ENCODE results near the gene CRHR1.

The CRHR1 gene

GRCh38 chr17:45786349-45786748 lies 2.2 kb downstream of the CRHR1 start:
- TF ChIP-seq CTCF (IDR thresholded peaks at IDR 0.05; ENCODE audit: low read depth, low read length, missing control alignments) = no peak

DNA sequence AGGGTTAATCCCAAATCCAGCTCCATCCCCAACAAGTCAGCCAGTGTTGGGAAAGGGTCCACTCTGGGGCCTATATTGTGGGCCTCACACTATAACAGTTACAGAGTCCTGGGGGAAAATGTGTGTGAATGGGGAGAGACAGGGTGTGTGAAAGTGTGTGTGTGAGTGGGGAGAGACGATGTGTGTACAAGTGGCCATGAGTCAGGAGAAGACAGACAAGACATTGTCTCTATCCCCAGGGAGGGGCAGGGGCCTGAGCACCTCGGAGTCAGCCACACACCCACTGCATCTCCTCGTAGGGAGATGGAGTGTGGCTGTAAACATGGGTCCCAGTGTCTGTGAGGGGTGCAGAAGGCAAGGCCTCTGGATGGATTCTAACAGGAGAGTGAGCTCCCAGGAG lies 2.9 kb downstream of the CRHR1 start:
- H3K4me3 ChIP-seq (replicated peaks; ENCODE audit: low read depth, low read length) = no peak overlapping the region
- DNase-seq (ENCODE audit: extremely low read depth, low read depth) = no peak
- no peak for TF ChIP-seq CTCF (IDR thresholded peaks at IDR 0.05; ENCODE audit: low read depth, low read length, missing control alignments)

More at GRCh38 chr17:45786349-45786748, 2.2 kb downstream of the CRHR1 start:
- no peak for DNase-seq (ENCODE audit: extremely low read depth, low read depth)
- no peak overlapping the region for H3K4me3 ChIP-seq (replicated peaks; ENCODE audit: low read depth, low read length)

GRCh38 chr17:45787656-45788055 lies 3.5 kb downstream of the CRHR1 start:
- H3K4me3 ChIP-seq (replicated peaks; ENCODE audit: low read depth, low read length) = no peak overlapping the region
- no peak for DNase-seq (ENCODE audit: extremely low read depth, low read depth)
- TF ChIP-seq CTCF (IDR thresholded peaks at IDR 0.05; ENCODE audit: low read depth, low read length, missing control alignments) = no peak

DNA sequence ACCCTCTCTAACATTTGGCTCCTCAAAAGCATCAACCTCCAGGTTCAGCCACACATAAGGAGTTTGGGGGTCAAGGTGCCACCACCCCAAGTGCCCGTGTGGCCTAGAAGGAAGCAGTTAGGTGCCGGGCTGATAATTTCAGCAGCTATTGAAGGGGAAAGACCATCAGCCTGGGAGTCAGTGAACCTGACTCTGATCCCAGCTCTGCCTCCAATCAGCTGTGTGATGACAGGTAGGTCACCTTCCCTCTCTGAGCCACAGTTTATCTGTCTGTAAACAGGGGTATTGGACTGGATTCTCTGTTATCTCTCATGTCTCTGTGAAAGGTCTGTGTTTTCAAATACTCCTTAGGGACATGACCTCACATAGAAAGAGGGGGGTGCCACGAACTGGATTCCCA lies 3.9 kb downstream of the CRHR1 start:
- no peak for DNase-seq (ENCODE audit: extremely low read depth, low read depth)
- no peak overlapping the region for H3K4me3 ChIP-seq (replicated peaks; ENCODE audit: low read depth, low read length)
- no peak for TF ChIP-seq CTCF (IDR thresholded peaks at IDR 0.05; ENCODE audit: low read depth, low read length, missing control alignments)

GRCh38 chr17:45789874-45790273 lies 5.8 kb downstream of the CRHR1 start:
- TF ChIP-seq CTCF (IDR thresholded peaks at IDR 0.05; ENCODE audit: low read depth, low read length, missing control alignments) = no peak
- H3K4me3 ChIP-seq (replicated peaks; ENCODE audit: low read depth, low read length) = no peak overlapping the region
- no peak for DNase-seq (ENCODE audit: extremely low read depth, low read depth)

GRCh38 chr17:45790296-45790922 lies 6.3 kb downstream of the CRHR1 start:
- TF ChIP-seq CTCF (IDR thresholded peaks at IDR 0.05; ENCODE audit: low read depth, low read length, missing control alignments) = no peak
- no peak overlapping the region for H3K4me3 ChIP-seq (replicated peaks; ENCODE audit: low read depth, low read length)
- no peak for DNase-seq (ENCODE audit: extremely low read depth, low read depth)

DNA sequence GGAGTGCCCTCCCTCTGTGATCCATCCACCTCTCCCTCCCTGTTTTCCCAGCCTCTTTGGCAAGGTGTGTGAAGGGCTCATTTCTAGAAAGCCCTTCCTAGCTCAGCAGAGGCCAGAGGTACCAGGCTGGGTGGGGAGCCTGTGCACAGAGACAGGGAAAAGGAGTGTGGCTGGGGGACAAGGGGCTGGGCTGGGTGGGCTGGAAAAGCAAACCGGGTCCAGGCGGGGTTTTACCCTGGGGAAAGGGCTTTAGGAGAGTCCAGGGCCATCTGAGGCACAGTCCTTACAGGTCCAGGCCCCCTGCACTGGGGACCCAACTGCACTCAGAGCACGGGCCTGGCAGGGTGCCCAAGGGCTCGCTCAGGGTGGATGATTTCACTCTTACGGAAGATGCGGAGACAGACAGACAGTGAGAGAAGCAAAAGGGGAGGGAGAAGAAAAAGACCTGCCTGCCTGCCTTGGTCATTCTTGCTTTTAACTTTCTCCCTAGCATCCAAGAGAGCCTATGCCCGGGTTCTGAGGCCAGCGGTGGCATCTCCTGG lies 7.0 kb downstream of the CRHR1 start:
- no peak for TF ChIP-seq CTCF (IDR thresholded peaks at IDR 0.05; ENCODE audit: low read depth, low read length, missing control alignments)
- no peak overlapping the region for H3K4me3 ChIP-seq (replicated peaks; ENCODE audit: low read depth, low read length)
- no peak for DNase-seq (ENCODE audit: extremely low read depth, low read depth)
